Stimulated activated CD4-positive, alpha-beta T cell treated with anti-CD3 and anti-CD28 coated beads, Interleukin-4, amount 100 ng/mL, for 4 hours (primary cell): ENCODE data around the gene AOPEP.

Experiments used
- DNase-seq, 2 experiments: peaks; one replicate each; pipeline ENCODE4 v3.0.0-alpha.2; 2020

AOPEP gene

GRCh38 chr9:94975480-94975879 is 249.0 kb downstream of the AOPEP start:
- no peak for DNase-seq

GRCh38 chr9:94976077-94976476 is 249.6 kb downstream of the AOPEP start:
- no peak for DNase-seq

- no peak for DNase-seq
Observed at GRCh38 chr9:94977416-94977815, 250.9 kb downstream of the AOPEP start.

- no peak for DNase-seq
Observed at GRCh38 chr9:94979904-94980507, 253.5 kb downstream of the AOPEP start.

- DNase-seq: no peak
Observed at GRCh38 chr9:94980947-94981722, 254.6 kb downstream of the AOPEP start.

- no peak for DNase-seq
Observed at GRCh38 chr9:94981723-94982090, 255.2 kb downstream of the AOPEP start.

GRCh38 chr9:94982211-94982610 is 255.7 kb downstream of the AOPEP start:
- peak in 1 of 2 experiments; percentile 5 for DNase-seq

- no peak for DNase-seq
Observed at GRCh38 chr9:94983552-94983951, 257.1 kb downstream of the AOPEP start.

- DNase-seq: no peak
Observed at GRCh38 chr9:94984891-94985476, 258.5 kb downstream of the AOPEP start.

- no peak for DNase-seq
Observed at GRCh38 chr9:94985649-94986048, 259.1 kb downstream of the AOPEP start.

GRCh38 chr9:94987731-94988130 is 261.2 kb downstream of the AOPEP start:
- DNase-seq: no peak

GRCh38 chr9:94990897-94991561 is 264.5 kb downstream of the AOPEP start:
- DNase-seq: no peak

GRCh38 chr9:94991961-94992907 is 265.7 kb downstream of the AOPEP start:
- no peak for DNase-seq

- DNase-seq: no peak
Observed at GRCh38 chr9:94993160-94993820, 266.8 kb downstream of the AOPEP start.

GRCh38 chr9:94993821-94994165 is 267.3 kb downstream of the AOPEP start:
- no peak for DNase-seq

- no peak for DNase-seq
Observed at GRCh38 chr9:94995048-94995693, 268.7 kb downstream of the AOPEP start.

- no peak for DNase-seq
Observed at GRCh38 chr9:94996641-94997040, 270.1 kb downstream of the AOPEP start.

- DNase-seq: no peak
Observed at GRCh38 chr9:94997727-94998126, 271.2 kb downstream of the AOPEP start.

- no peak for DNase-seq
Observed at GRCh38 chr9:94999832-95000231, 273.3 kb downstream of the AOPEP start.

GRCh38 chr9:95000821-95001220 is 274.3 kb downstream of the AOPEP start:
- DNase-seq: no peak

GRCh38 chr9:95001720-95002119 is 275.2 kb downstream of the AOPEP start:
- no peak for DNase-seq
